Caco-2 (cell line): ENCODE results near the gene SNX15. TPM values are rescaled to one million over a fixed set of nuclear protein-coding genes. Genes with fewer than 3 reads are reported as not detected.

Experiments used
- BruUV-seq: library from RNA; stranded (reverse); fragments of 400-500 nt; replicated peaks from 2 replicates; lab custom pipeline; 2021; lab: Mats Ljungman, UMichigan
- CTCF ChIA-PET: fragments of 300-600 bp; sonication (Branson Sonifier 250); formaldehyde crosslinking; loops from one replicate; lab custom pipeline; 2022; ENCODE audit warnings: antibody characterized with exemption; lab: Charles Lee
- POLR2A ChIA-PET: fragments of 300-600 bp; sonication (Branson Sonifier 250); formaldehyde crosslinking; loops from one replicate; lab custom pipeline; 2022; ENCODE audit warnings: antibody characterized with exemption; lab: Charles Lee
- DNase-seq, 2 experiments: peaks; one replicate each; pipeline versions ENCODE4 v3.0.0 to v3.0.0-alpha.2; 2020 to 2022
- H3K27me3 ChIP-seq: replicated peaks from 2 replicates; pipeline ENCODE4 v1.6.0; 2011; ENCODE audit warnings: low read length; ENCODE audit not compliant: control insufficient read depth, insufficient read depth
- H3K36me3 ChIP-seq: 2 replicates; pipeline ENCODE4 v1.5.1; 2011; ENCODE audit warnings: low read length; ENCODE audit not compliant: control insufficient read depth, insufficient read depth
- H3K4me1 ChIP-seq: fragments of 250-450 bp; sonication (Bioruptor Pico); 2 replicates; pipeline ENCODE4 v1.5.1; 2020; ENCODE audit warnings: mild to moderate bottlenecking
- H3K4me3 ChIP-seq: 2 replicates; pipeline ENCODE4 v1.5.1; 2011; ENCODE audit warnings: low read depth, mild to moderate bottlenecking, control low read depth, low read length
- H3K9me3 ChIP-seq: fragments of 250-450 bp; sonication (Bioruptor Pico); 2 replicates; pipeline ENCODE4 v1.5.1; 2020; ENCODE audit warnings: mild to moderate bottlenecking, moderate library complexity
- H3K27ac Mint-ChIP-seq: one replicate; pipeline ENCODE4 v1.8.0; 2022; ENCODE audit warnings: mixed read lengths; ENCODE audit not compliant: unreplicated experiment
- H3K27me3 Mint-ChIP-seq: one replicate; pipeline ENCODE4 v1.8.0; 2022; ENCODE audit warnings: mixed read lengths; ENCODE audit not compliant: insufficient read depth, unreplicated experiment
- H3K36me3 Mint-ChIP-seq: one replicate; pipeline ENCODE4 v1.8.0; 2022; ENCODE audit warnings: mild to moderate bottlenecking, mixed read lengths; ENCODE audit not compliant: insufficient read depth, unreplicated experiment
- H3K4me1 Mint-ChIP-seq: one replicate; pipeline ENCODE4 v1.8.0; 2022; ENCODE audit warnings: low read depth, mixed read lengths; ENCODE audit not compliant: unreplicated experiment
- H3K4me3 Mint-ChIP-seq: one replicate; pipeline ENCODE4 v1.8.0; 2022; ENCODE audit warnings: mild to moderate bottlenecking, moderate library complexity, mixed read lengths; ENCODE audit not compliant: unreplicated experiment
- H3K9me3 Mint-ChIP-seq: one replicate; pipeline ENCODE4 v1.8.0; 2022; ENCODE audit warnings: mixed read lengths; ENCODE audit not compliant: unreplicated experiment
- CTCF ChIP-seq, 2 experiments: fragments of 200-600 bp in 1 of 2; IDR thresholded peaks; 1 replicate in 1 of 2; 2 replicates in 1 of 2; pipeline versions ENCODE4 v1.5.1 to v1.8.0; 2011 to 2022; ENCODE audit warnings: antibody characterized with exemption in 1 of 2, control low read depth in 1 of 2, inconsistent platforms in 1 of 2, low read depth in 1 of 2, low read length in 1 of 2, mild to moderate bottlenecking in 1 of 2, moderate library complexity in 1 of 2; ENCODE audit not compliant: insufficient read depth in 1 of 2, severe bottlenecking in 1 of 2, unreplicated experiment in 1 of 2
- intact Hi-C: fragments of 100-400 bp; cut with micrococcal nuclease; formaldehyde crosslinking; loops from one replicate; pipeline ENCODE4 v1.10.0; 2022; ENCODE audit not compliant: unreplicated experiment
- total RNA-seq: library from RNA; stranded (reverse); gene quantifications from 2 replicates; pipeline ENCODE4 v1.2.3, GENCODE V29; 2022

Gene SNX15
- total RNA-seq, 1 experiment from 2014 or later: 35.8 TPM

GRCh38 chr11:64996327-64996709 is 30.9 kb upstream of the SNX15 start:
- Histone ChIP-seq H3K36me3 (no peaks in the 10 kb centered on the region), H3K4me1 (peaks cover 37% of the 10 kb centered on the region), H3K27me3 (no peaks in the 10 kb centered on the region), H3K9me3 (no peaks in the 10 kb centered on the region), H3K4me3 (no peak overlapping the region)
- ChIA-PET POLR2A (interaction anchor here (1.2 kb wide), 1 partner anchor 17 kb away, joined by 3 read pairs; no protein-coding TSS in a partner anchor), CTCF (interaction anchor here (0.9 to 1.6 kb wide), 10 partner anchors 8 to 208 kb away, joined by 3 to 9 read pairs (median 4); partner anchors contain the start of genes PPP2R5B and ZNHIT2)
- TF ChIP-seq CTCF (IDR thresholded peaks at IDR 0.05; ENCODE audit: insufficient read depth in 1 of 2, low read depth in 1 of 2, low read length in 1 of 2, severe bottlenecking in 1 of 2, unreplicated experiment in 1 of 2): no peak
- H3K9me3 Mint-ChIP-seq: no peaks in the 10 kb centered on the region
- DNase-seq: no peak
- no peaks in the 10 kb centered on the region for H3K36me3 Mint-ChIP-seq
- TSS peak; percentile 61 for BruUV-seq
- no peaks in the 10 kb centered on the region for H3K27me3 Mint-ChIP-seq
- peak overlapping the region; percentile 63 for H3K27ac Mint-ChIP-seq
- H3K4me1 Mint-ChIP-seq: peaks cover 26% of the 10 kb centered on the region
- H3K4me3 Mint-ChIP-seq: peak overlapping the region; percentile 56
- intact Hi-C loops: loop anchor here (2.0 to 5.0 kb wide), 2 partner anchors 80 to 149 kb away; partner anchors contain the start of gene ATG2A

- no peaks in the 10 kb centered on the region for H3K27me3 Mint-ChIP-seq
- Histone ChIP-seq H3K4me3 (no peak within 1 kb of the TSS), H3K9me3 (no peaks in the 10 kb centered on the region), H3K36me3 (no peaks in the 10 kb centered on the region), H3K4me1 (peaks cover 37% of the 10 kb centered on the region), H3K27me3 (no peaks in the 10 kb centered on the region)
- no TSS peak for BruUV-seq
- intact Hi-C loops: loop anchor here (2.0 to 5.0 kb wide), 2 partner anchors 80 to 150 kb away; partner anchors contain the start of gene ATG2A
- peaks cover 26% of the 10 kb centered on the region for H3K4me1 Mint-ChIP-seq
- DNase-seq: peak; percentile 79 to 84
- peak; percentile 45 to 69 for TF ChIP-seq CTCF (IDR thresholded peaks at IDR 0.05; ENCODE audit: insufficient read depth in 1 of 2, low read depth in 1 of 2, low read length in 1 of 2, severe bottlenecking in 1 of 2, unreplicated experiment in 1 of 2)
- no peaks in the 10 kb centered on the region for H3K9me3 Mint-ChIP-seq
- peak within 1 kb of the TSS; percentile 56 for H3K4me3 Mint-ChIP-seq
- H3K36me3 Mint-ChIP-seq: no peaks in the 10 kb centered on the region
- peak within 1 kb of the TSS; percentile 63 for H3K27ac Mint-ChIP-seq
- ChIA-PET CTCF (interaction anchor here (0.5 to 1.6 kb wide), 13 partner anchors 9 to 218 kb away, joined by 3 to 9 read pairs (median 4); partner anchors contain the start of genes PPP2R5B, SF1 and ZNHIT2), POLR2A (interaction anchor here (1.2 kb wide), 1 partner anchor 16 kb away, joined by 3 read pairs; no protein-coding TSS in a partner anchor)
Observed at GRCh38 chr11:64996710-64997380, 30.4 kb upstream of the SNX15 start, which contains the start of gene BATF2. Gene BATF2 (minus strand): TSS chr11:64996971. CDS start chr11:64996914, 57 bp downstream.

GRCh38 chr11:64998141-64998540 is 29.1 kb upstream of the SNX15 start:
- Histone ChIP-seq H3K27me3 (no peaks in the 10 kb centered on the region), H3K36me3 (no peaks in the 10 kb centered on the region), H3K4me1 (peaks cover 37% of the 10 kb centered on the region), H3K9me3 (no peaks in the 10 kb centered on the region), H3K4me3 (no peak overlapping the region)
- no peak overlapping the region for H3K4me3 Mint-ChIP-seq
- POLR2A ChIA-PET: interaction anchor here (0.5 to 1.1 kb wide), 2 partner anchors 14 to 187 kb away, joined by 3 to 9 read pairs; no protein-coding TSS in a partner anchor
- intact Hi-C loops: loop anchor here (5.0 kb wide), 1 partner anchor 151 kb away; no protein-coding TSS in a partner anchor
- H3K27ac Mint-ChIP-seq: peak overlapping the region; percentile 14
- no peak for TF ChIP-seq CTCF (IDR thresholded peaks at IDR 0.05; ENCODE audit: insufficient read depth in 1 of 2, low read depth in 1 of 2, low read length in 1 of 2, severe bottlenecking in 1 of 2, unreplicated experiment in 1 of 2)
- H3K4me1 Mint-ChIP-seq: peaks cover 26% of the 10 kb centered on the region
- CTCF ChIA-PET: interaction anchor here (0.5 to 1.4 kb wide), 2 partner anchors 15 to 27 kb away, joined by 8 to 15 read pairs; no protein-coding TSS in a partner anchor
- H3K36me3 Mint-ChIP-seq: no peaks in the 10 kb centered on the region
- peak in 1 of 2 experiments; percentile 50 for DNase-seq
- no peaks in the 10 kb centered on the region for H3K9me3 Mint-ChIP-seq
- no TSS peak for BruUV-seq
- no peaks in the 10 kb centered on the region for H3K27me3 Mint-ChIP-seq
